Measurements from ENCODE around the gene TEKTIP1. TPM values are rescaled to one million over a fixed set of nuclear protein-coding genes. Genes with fewer than 3 reads are reported as not detected.
"Not testable (repeated sequence)": the region's sequence is repeated elsewhere in the genome, so short reads cannot be mapped to it uniquely, and the experiment has no call there.

The TEKTIP1 gene
- total RNA-seq, 1 donor from 2014 or later, result not detected

- Histone ChIP-seq H3K4me1 (no peaks in the 10 kb centered on the region), H3K27me3 (ENCODE audit: low read depth) (no peaks in the 10 kb centered on the region), H3K36me3 (peaks cover 75% of the 10 kb centered on the region), H3K27ac (replicated peaks) (no peak overlapping the region), H3K9me3 (replicated peaks) (no peaks in the 10 kb centered on the region), H3K4me3 (no peak overlapping the region)
- no peak for DNase-seq
- no peak for TF ChIP-seq CTCF (IDR thresholded peaks at IDR 0.05; ENCODE audit: borderline replicate concordance)
- intact Hi-C loops (cut with micrococcal nuclease), result no loop called here
Measured at GRCh38 chr19:3528539-3529211, 10.3 kb upstream of the TEKTIP1 start.

GRCh38 chr19:3529299-3529698, 9.7 kb upstream of the TEKTIP1 start:
- H3K27ac ChIP-seq (replicated peaks); DNase-seq; H3K9me3 ChIP-seq (replicated peaks); H3K27me3 ChIP-seq (ENCODE audit: low read depth); H3K4me3 ChIP-seq; intact Hi-C loops (cut with micrococcal nuclease); H3K4me1 ChIP-seq: not testable (repeated sequence)
- H3K36me3 ChIP-seq, result peaks cover 74% of the 10 kb centered on the region

GRCh38 chr19:3530389-3530788, 8.6 kb upstream of the TEKTIP1 start:
- Histone ChIP-seq H3K4me1 (no peaks in the 10 kb centered on the region), H3K4me3 (no peak overlapping the region), H3K27me3 (ENCODE audit: low read depth) (no peaks in the 10 kb centered on the region), H3K9me3 (replicated peaks) (no peaks in the 10 kb centered on the region), H3K27ac (replicated peaks) (no peak overlapping the region), H3K36me3 (peaks cover 76% of the 10 kb centered on the region)
- no peak for DNase-seq
- TF ChIP-seq CTCF (IDR thresholded peaks at IDR 0.05; ENCODE audit: borderline replicate concordance), result no peak
- intact Hi-C loops (cut with micrococcal nuclease), result no loop called here

- H3K4me1 ChIP-seq, result peaks cover 2% of the 10 kb centered on the region
- H3K4me3 ChIP-seq, result no peak overlapping the region
- intact Hi-C loops (cut with micrococcal nuclease), result no loop called here
- DNase-seq, result no peak
- peaks cover 77% of the 10 kb centered on the region for H3K36me3 ChIP-seq
- no peaks in the 10 kb centered on the region for H3K27me3 ChIP-seq (ENCODE audit: low read depth)
- no peak overlapping the region for H3K27ac ChIP-seq (replicated peaks)
- H3K9me3 ChIP-seq (replicated peaks), result no peaks in the 10 kb centered on the region
- TF ChIP-seq CTCF (IDR thresholded peaks at IDR 0.05; ENCODE audit: borderline replicate concordance), result no peak
Measured at GRCh38 chr19:3531716-3532115, 7.3 kb upstream of the TEKTIP1 start.

- peaks cover 8% of the 10 kb centered on the region for H3K4me1 ChIP-seq
- no peak overlapping the region for H3K4me3 ChIP-seq
- intact Hi-C loops (cut with micrococcal nuclease), result no loop called here
- no peaks in the 10 kb centered on the region for H3K9me3 ChIP-seq (replicated peaks)
- peaks cover 71% of the 10 kb centered on the region for H3K36me3 ChIP-seq
- TF ChIP-seq CTCF (IDR thresholded peaks at IDR 0.05; ENCODE audit: borderline replicate concordance), result no peak
- H3K27ac ChIP-seq (replicated peaks), result no peak overlapping the region
- no peak for DNase-seq
- H3K27me3 ChIP-seq (ENCODE audit: low read depth), result no peaks in the 10 kb centered on the region
Measured at GRCh38 chr19:3532154-3532786, 6.7 kb upstream of the TEKTIP1 start.

- H3K36me3 ChIP-seq, result peaks cover 63% of the 10 kb centered on the region
- TF ChIP-seq CTCF (IDR thresholded peaks at IDR 0.05; ENCODE audit: borderline replicate concordance), result no peak
- intact Hi-C loops (cut with micrococcal nuclease), result no loop called here
- no peaks in the 10 kb centered on the region for H3K27me3 ChIP-seq (ENCODE audit: low read depth)
- DNase-seq, result no peak
- no peaks in the 10 kb centered on the region for H3K9me3 ChIP-seq (replicated peaks)
- no peak overlapping the region for H3K4me3 ChIP-seq
- no peak overlapping the region for H3K27ac ChIP-seq (replicated peaks)
- H3K4me1 ChIP-seq, result peaks cover 8% of the 10 kb centered on the region
Measured at GRCh38 chr19:3533033-3533432, 5.9 kb upstream of the TEKTIP1 start.
